D721Med (cell line): ENCODE results near the gene ALKBH8.
"Not testable (repeated sequence)": the region's sequence is repeated elsewhere in the genome, so short reads cannot be mapped to it uniquely, and the experiment has no call there.

Experiments used
- DNase-seq: peaks from one replicate; pipeline ENCODE4 v3.0.0; 2011; ENCODE audit warnings: low spot score; ENCODE audit not compliant: insufficient read length
- FAIRE-seq: peaks from 2 replicates; lab custom pipeline; 2011; peaks lifted over from hg19 to GRCh38; lab: Jason Lieb, UNC
- TF ChIP-seq, protein P1 (sequence below): IDR thresholded peaks from 2 replicates; pipeline ENCODE4 v1.5.1; 2012; ENCODE audit warnings: mild to moderate bottlenecking, control low read depth; ENCODE audit not compliant: insufficient read depth; ENCODE audit errors: missing control alignments

The ALKBH8 gene

DNA sequence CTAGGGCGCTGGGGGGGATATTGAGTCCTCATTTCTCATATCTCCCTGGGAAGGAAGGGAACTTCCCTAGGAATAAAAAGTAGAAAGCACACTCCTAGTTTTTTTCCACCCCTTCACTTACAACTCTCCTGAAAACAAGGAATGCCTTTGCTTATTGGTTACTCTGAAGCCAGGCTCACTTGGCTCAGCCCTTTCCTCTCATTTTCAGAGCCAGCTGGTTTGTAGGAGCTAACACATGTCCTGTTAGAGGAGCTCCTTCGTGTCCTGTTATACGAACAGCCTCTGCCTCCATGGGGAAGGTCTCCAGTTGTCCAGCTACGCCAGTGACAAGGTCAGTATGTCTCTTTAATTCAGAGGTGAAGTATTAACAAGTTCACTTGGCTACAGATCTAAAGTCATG lies 17.6 kb downstream of the ALKBH8 start:
- no peak for DNase-seq
- TF ChIP-seq, protein P1, sequence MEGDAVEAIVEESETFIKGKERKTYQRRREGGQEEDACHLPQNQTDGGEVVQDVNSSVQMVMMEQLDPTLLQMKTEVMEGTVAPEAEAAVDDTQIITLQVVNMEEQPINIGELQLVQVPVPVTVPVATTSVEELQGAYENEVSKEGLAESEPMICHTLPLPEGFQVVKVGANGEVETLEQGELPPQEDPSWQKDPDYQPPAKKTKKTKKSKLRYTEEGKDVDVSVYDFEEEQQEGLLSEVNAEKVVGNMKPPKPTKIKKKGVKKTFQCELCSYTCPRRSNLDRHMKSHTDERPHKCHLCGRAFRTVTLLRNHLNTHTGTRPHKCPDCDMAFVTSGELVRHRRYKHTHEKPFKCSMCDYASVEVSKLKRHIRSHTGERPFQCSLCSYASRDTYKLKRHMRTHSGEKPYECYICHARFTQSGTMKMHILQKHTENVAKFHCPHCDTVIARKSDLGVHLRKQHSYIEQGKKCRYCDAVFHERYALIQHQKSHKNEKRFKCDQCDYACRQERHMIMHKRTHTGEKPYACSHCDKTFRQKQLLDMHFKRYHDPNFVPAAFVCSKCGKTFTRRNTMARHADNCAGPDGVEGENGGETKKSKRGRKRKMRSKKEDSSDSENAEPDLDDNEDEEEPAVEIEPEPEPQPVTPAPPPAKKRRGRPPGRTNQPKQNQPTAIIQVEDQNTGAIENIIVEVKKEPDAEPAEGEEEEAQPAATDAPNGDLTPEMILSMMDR = no peak
- FAIRE-seq = no peak

DNA sequence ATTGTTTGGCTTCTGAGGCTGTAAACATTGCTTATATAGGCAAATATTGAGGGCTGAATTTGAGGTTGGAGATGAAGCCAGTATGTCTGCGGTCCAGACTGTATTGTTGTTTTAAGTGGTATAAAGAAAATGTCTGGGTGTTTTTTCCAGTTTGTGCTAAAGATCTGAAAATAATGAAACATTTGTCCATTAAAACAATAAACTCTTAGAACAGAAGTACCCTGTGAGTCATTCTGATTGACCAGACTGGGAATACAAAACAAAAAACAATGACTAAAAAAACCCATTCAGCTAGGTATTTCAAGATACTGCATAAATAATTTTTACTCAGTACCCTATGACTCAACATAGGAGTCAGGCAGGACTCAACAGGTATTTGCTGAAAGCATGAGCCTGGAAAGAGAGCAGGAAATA lies 20.4 kb downstream of the ALKBH8 start:
- TF ChIP-seq, protein P1 = no peak
- DNase-seq (no peak), FAIRE-seq (no peak)

DNA sequence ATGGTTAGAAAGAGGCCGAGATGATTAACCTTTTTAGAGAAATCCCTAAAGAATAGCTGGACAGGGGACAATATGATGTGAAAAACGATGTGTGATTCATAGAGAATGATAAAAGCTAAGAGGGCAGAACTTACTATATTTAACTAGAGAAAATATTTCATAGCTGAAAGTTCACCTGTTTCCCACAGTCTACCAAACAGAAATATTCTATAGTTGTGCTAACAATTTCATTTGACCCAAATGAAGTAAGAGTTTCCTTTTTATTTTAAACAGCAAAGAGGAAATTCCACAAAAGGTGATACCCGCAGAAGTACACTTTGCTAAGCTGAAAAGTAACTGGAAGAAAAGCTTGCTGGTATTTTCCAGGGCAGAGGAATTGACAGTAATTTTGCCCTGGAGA lies 26.7 kb downstream of the ALKBH8 start:
- no peak for FAIRE-seq
- no peak for DNase-seq
- TF ChIP-seq, protein P1 = no peak

DNA sequence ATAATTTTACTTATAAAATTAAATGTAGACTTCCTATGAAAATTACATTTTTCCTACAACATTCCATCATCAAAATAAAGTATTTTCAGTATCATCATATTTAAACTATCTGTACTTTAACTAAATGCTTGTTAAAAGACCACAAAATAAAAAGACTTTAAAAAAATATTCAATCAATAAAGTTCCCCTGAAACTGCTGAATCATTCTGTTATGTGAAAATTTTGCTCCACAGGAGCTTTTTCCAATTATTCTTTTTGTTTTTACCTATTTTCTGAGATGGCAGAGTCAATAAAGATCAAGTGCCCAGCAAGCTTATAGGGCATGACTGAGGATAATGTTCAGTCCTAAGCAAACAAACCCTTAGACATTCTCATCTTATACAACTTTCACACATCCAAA lies 27.3 kb downstream of the ALKBH8 start:
- DNase-seq (no peak), FAIRE-seq (no peak)
- TF ChIP-seq, protein P1 = no peak

DNA sequence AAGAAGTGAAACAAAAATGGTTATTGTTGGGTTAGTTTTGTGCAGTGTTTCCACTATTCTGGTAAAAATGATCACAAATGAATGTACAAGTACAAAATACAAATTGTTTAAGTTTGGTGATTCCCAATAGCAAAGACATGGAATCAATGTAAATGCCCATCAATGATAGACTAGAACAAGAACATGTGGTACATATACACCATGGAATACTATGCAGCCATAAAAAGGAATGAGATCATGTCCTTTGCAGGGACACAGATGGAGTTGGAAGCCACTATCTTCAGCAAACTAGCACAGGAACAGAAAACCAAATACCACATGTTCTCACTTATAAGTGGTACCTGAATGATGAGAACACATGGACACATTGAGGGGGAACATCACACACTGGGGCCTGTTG lies 28.4 kb downstream of the ALKBH8 start:
- FAIRE-seq, DNase-seq: not testable (repeated sequence)

DNA sequence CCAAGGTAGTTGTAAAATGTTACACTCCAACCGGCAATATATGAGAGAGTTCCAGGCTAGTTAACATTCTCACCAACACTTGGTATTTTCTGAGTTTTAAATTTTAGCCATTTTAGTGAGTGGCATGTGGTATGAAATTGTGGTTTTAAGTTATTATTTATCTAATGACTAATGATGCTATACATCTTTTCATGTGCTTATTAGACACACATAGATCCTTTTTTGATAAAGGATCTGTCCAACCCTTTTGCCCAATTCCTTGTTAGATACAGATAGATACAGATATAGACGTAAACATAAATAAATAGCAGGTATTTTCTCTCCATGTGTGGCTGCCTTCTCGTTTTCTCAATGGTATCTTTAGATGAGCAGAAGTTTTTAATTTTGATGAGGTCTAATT lies 39.3 kb downstream of the ALKBH8 start:
- FAIRE-seq = peak; percentile 32

DNA sequence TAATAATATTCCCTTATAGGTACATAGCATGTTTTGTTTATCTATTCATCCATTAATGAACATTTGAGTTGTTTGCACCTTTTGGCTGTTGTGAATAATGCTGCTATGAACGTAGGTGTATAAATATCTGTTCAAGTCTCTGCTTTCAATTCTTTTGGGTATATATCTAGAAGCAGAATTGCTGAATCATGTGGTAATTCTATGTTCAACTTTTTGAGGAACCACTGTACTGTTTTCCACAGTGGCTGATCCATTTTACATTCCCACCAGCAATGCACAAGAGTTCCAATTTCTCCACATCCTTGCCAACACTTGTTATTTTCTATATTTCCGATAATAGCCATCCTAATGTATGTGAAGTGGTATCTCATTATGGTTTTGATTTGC lies 56.7 kb downstream of the ALKBH8 start:
- DNase-seq = no peak
- FAIRE-seq = peak; percentile 35
- TF ChIP-seq, protein P1 = no peak

More for the DNA sequence above, 39.3 kb downstream of the ALKBH8 start:
- TF ChIP-seq, protein P1 = no peak
- DNase-seq = no peak

DNA sequence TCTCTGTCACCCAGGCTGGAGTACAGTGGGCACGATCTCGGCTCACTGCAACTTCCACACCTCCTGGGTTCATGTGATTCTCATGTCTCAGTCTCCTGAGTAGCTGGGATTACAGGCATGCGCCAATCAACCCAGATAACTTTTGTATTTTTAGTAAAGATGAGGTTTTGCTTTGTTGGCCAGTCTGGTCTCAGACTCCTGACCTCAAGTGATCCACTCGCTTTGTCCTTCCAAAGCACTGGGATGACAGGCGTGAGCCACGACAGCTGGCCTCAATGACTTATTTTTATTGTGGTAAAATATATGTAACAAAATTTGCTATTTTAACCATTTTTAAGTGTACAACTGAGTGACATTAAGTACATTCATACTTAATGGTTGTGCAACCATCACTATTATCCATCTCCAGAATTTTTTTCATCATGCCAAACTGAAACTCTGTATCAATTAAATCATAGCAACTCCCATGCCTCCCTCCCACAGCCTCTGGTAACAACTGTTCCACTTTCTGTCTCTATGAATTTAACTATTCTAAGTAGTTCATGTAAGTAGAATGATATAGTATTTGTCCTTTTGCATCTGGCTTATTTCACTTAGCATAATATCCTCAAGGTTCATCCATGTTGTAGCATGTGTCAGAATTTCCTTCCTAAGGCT lies 57.2 kb downstream of the ALKBH8 start:
- peak; percentile 21 for FAIRE-seq
- TF ChIP-seq, protein P1 = no peak
- DNase-seq = no peak
